GM23338 (cell line): ENCODE data around the gene ZBTB39.

Source experiments
- CTCF ChIP-seq, 2 experiments: fragments of 200-600 bp in 1 of 2; sonication (generic) in 1 of 2; conservative IDR thresholded peaks; 2 replicates each; pipeline versions ENCODE4 v1.5.1 to v1.6.1; 2016 to 2017; ENCODE audit warnings: antibody characterized with exemption in 2 of 2, low read depth in 2 of 2, mild to moderate bottlenecking in 2 of 2, moderate library complexity in 1 of 2
- ETS1 ChIP-seq: IDR thresholded peaks from 2 replicates; pipeline ENCODE4 v1.6.1; 2016; ENCODE audit warnings: antibody characterized with exemption
- EZH2phosphoT487 ChIP-seq: fragments of 200-600 bp; sonication (generic); IDR thresholded peaks from one replicate; pipeline ENCODE4 v1.8.1; 2018; ENCODE audit warnings: antibody characterized with exemption; ENCODE audit not compliant: unreplicated experiment
- POLR2AphosphoS5 ChIP-seq: IDR thresholded peaks from 2 replicates; pipeline ENCODE4 v1.6.1; 2016; ENCODE audit warnings: antibody characterized with exemption, low read depth
- ZNF331 ChIP-seq: fragments of 250-450 bp; sonication (Bioruptor Pico); IDR thresholded peaks from 2 replicates; pipeline ENCODE4 v1.5.0; 2020; ENCODE audit warnings: low read depth, mild to moderate bottlenecking, moderate library complexity

DNA sequence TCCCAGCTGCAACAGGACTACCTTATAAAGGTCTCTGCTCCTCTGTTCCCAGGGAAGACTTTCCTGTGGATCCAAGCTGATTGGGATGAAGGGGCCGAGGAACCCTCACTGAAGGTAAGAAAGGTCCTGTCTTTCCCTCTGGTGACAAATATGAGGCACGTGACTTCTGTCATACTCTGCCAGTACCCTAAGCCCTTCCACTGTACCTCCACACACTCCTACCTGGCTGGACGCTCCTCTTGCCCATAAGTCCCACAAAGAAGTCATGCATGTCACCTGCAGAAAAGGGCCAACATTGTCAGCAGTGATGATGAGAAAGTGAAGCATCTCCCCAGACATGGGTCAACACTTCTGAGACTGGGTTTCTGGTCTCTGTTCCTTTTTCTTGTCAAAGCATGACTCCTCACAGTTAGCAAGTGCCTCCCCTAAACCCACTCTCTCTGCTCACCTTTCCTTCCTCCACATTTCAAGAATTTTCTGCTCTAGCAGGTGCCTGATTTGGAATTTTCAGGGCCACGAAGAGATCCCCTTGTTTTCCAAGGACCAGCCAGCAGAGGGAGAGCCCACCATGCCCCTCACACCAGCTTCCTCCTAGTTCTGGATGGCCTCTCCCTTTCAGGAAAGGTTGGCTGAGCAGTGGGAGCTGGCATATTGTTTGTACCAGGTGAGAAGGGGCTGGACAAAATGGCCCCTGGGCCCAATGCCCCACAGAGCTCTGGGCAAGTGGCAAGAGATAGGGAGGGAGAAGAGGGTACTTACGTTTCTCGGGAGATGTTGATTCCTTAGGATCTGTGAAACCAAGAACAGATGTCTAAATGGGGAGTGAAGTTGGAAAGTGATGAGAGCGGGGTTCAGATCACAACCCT lies 6.5 kb upstream of the ZBTB39 start:
- TF ChIP-seq POLR2AphosphoS5 = no peak
- TF ChIP-seq ETS1 = no peak
- TF ChIP-seq ZNF331 = no peak
- peak; percentile 48 to 60 for TF ChIP-seq CTCF (conservative IDR thresholded peaks at IDR 0.05; ENCODE audit: low read depth in 2 of 2)
- TF ChIP-seq EZH2phosphoT487 = no peak
